IMR-90 (cell line): ENCODE results near the gene BANP. TPM values are rescaled to one million over a fixed set of nuclear protein-coding genes. Genes with fewer than 3 reads are reported as not detected.

Experiments
- ATAC-seq: fragments of 200-7000 bp; cut with Tn5 transposase; 2 replicates; pipeline ENCODE4 v1.9.1; 2020; ENCODE audit warnings: low read depth, mild to moderate bottlenecking, moderate library complexity
- BruUV-seq: library from RNA; stranded (reverse); fragments of 400-500 nt; replicated peaks from 2 replicates; lab custom pipeline; 2021; lab: Mats Ljungman, UMichigan
- CTCF ChIA-PET: fragments of 300-600 bp; formaldehyde crosslinking; extraction: SDS; loops from one replicate; lab custom pipeline; 2021; ENCODE audit warnings: antibody characterized with exemption; lab: Yijun Ruan, JAX
- POLR2A ChIA-PET: fragments of 300-600 bp; sonication (Branson Sonifier 250); formaldehyde crosslinking; loops from one replicate; lab custom pipeline; 2022; ENCODE audit warnings: antibody characterized with exemption; ENCODE audit not compliant: unreplicated experiment; lab: Charles Lee
- DNase-seq: peaks from one replicate; pipeline ENCODE4 v3.0.0; 2013
- H2AFZ ChIP-seq: replicated peaks from 2 replicates; pipeline ENCODE3; 2013; ENCODE audit warnings: low read length, mild to moderate bottlenecking; ENCODE audit not compliant: poor library complexity
- H2AK5ac ChIP-seq: 2 replicates; pipeline ENCODE4 v1.6.1; 2013; ENCODE audit warnings: low read depth, low read length, inconsistent platforms
- H2AK9ac ChIP-seq: replicated peaks from 2 replicates; pipeline ENCODE3; 2013; ENCODE audit warnings: mild to moderate bottlenecking, low read depth, low read length, moderate library complexity; ENCODE audit not compliant: poor library complexity
- H2BK120ac ChIP-seq: 2 replicates; pipeline ENCODE4 v1.6.1; 2013; ENCODE audit warnings: low read depth, low read length, inconsistent platforms
- H2BK15ac ChIP-seq: 3 replicates; pipeline ENCODE4 v1.6.1; 2013; ENCODE audit warnings: low read depth, low read length, inconsistent platforms
- H2BK20ac ChIP-seq: 2 replicates; pipeline ENCODE4 v1.6.1; 2013; ENCODE audit warnings: low read depth, mild to moderate bottlenecking, inconsistent platforms, low read length, moderate library complexity
- H2BK5ac ChIP-seq: 2 replicates; pipeline ENCODE4 v1.6.1; 2013; ENCODE audit warnings: mild to moderate bottlenecking, low read depth, low read length, inconsistent platforms; ENCODE audit not compliant: poor library complexity, severe bottlenecking
- H3K14ac ChIP-seq: replicated peaks from 2 replicates; pipeline ENCODE4 v1.6.1; 2013; ENCODE audit warnings: low read depth, low read length, inconsistent platforms
- H3K18ac ChIP-seq: 2 replicates; pipeline ENCODE4 v1.6.1; 2013; ENCODE audit warnings: low read depth, low read length, control low read depth
- H3K23ac ChIP-seq: 2 replicates; pipeline ENCODE4 v1.6.1; 2013; ENCODE audit warnings: low read depth, low read length, inconsistent platforms
- H3K27ac ChIP-seq: 2 replicates; pipeline ENCODE4 v1.5.1; 2013; ENCODE audit warnings: mild to moderate bottlenecking, control low read depth, low read length; ENCODE audit not compliant: insufficient read depth
- H3K27me3 ChIP-seq: 2 replicates; pipeline ENCODE4 v1.6.1; 2013; ENCODE audit warnings: low read length; ENCODE audit not compliant: control insufficient read depth, insufficient read depth
- H3K36me3 ChIP-seq: 2 replicates; pipeline ENCODE4 v1.6.1; 2013; ENCODE audit warnings: low read length, mixed read lengths; ENCODE audit not compliant: control insufficient read depth, insufficient read depth
- H3K4ac ChIP-seq: 2 replicates; pipeline ENCODE4 v1.6.1; 2013; ENCODE audit warnings: low read depth, low read length, inconsistent platforms
- H3K4me1 ChIP-seq: 2 replicates; pipeline ENCODE4 v1.6.1; 2013; ENCODE audit warnings: low read length, mixed read lengths; ENCODE audit not compliant: control insufficient read depth, insufficient read depth
- H3K4me2 ChIP-seq: 2 replicates; pipeline ENCODE4 v1.6.1; 2013; ENCODE audit warnings: low read depth, mild to moderate bottlenecking, control low read depth, low read length, moderate library complexity
- H3K4me3 ChIP-seq: 2 replicates; pipeline ENCODE4 v1.5.1; 2013; ENCODE audit warnings: low read depth, mild to moderate bottlenecking, control low read depth, low read length, moderate library complexity; ENCODE audit not compliant: insufficient read depth
- H3K56ac ChIP-seq: 2 replicates; pipeline ENCODE4 v1.6.1; 2013; ENCODE audit warnings: low read length, inconsistent platforms; ENCODE audit not compliant: insufficient read depth; ENCODE audit errors: extremely low read depth
- H3K79me1 ChIP-seq, 2 experiments: 2 replicates each; pipeline ENCODE4 v1.6.1; 2013; ENCODE audit warnings: low read length in 2 of 2, inconsistent platforms in 1 of 2, low read depth in 1 of 2
- H3K9ac ChIP-seq: 2 replicates; pipeline ENCODE4 v1.6.1; 2013; ENCODE audit warnings: low read depth, low read length, control low read depth
- H3K9me1 ChIP-seq: 2 replicates; pipeline ENCODE4 v1.6.1; 2013; ENCODE audit warnings: low read length, inconsistent platforms; ENCODE audit not compliant: insufficient read depth
- H3K9me3 ChIP-seq: 2 replicates; pipeline ENCODE4 v1.6.1; 2013; ENCODE audit warnings: low read length; ENCODE audit not compliant: control insufficient read depth, insufficient read depth
- H4K20me1 ChIP-seq: 2 replicates; pipeline ENCODE4 v1.6.1; 2013; ENCODE audit warnings: low read length, inconsistent platforms; ENCODE audit not compliant: insufficient read depth
- H4K5ac ChIP-seq: 2 replicates; pipeline ENCODE4 v1.6.1; 2013; ENCODE audit warnings: mild to moderate bottlenecking, low read depth, low read length, control low read depth
- H4K8ac ChIP-seq, 2 experiments: 2 replicates each; pipeline ENCODE4 v1.6.1; 2013; ENCODE audit warnings: low read depth in 2 of 2, low read length in 2 of 2, control low read depth in 1 of 2, inconsistent platforms in 1 of 2
- H4K91ac ChIP-seq: 2 replicates; pipeline ENCODE4 v1.6.1; 2013; ENCODE audit warnings: low read depth, low read length, inconsistent platforms; ENCODE audit not compliant: insufficient read depth
- CHD1 ChIP-seq: IDR thresholded peaks from 2 replicates; pipeline ENCODE4 v1.6.1; 2012; ENCODE audit warnings: low read depth, low read length, improper control_type of control experiment
- FOS ChIP-seq: fragments of 150-350 bp; IDR thresholded peaks from 2 replicates; pipeline ENCODE4 v1.6.1; 2016; ENCODE audit warnings: low read depth, low read length
- MAFK ChIP-seq: IDR thresholded peaks from 2 replicates; pipeline ENCODE4 v1.6.1; 2012; ENCODE audit warnings: low read depth, low read length, improper control_type of control experiment
- NFE2L2 ChIP-seq: fragments of 150-350 bp; IDR thresholded peaks from 2 replicates; pipeline ENCODE4 v1.6.1; 2016; ENCODE audit warnings: low read depth, mild to moderate bottlenecking, low read length
- POLR2A ChIP-seq: IDR thresholded peaks from 2 replicates; pipeline ENCODE4 v1.6.1; 2012; ENCODE audit warnings: mild to moderate bottlenecking, low read depth, low read length
- RAD21 ChIP-seq: IDR thresholded peaks from 2 replicates; pipeline ENCODE4 v1.6.1; 2012; ENCODE audit warnings: low read length, improper control_type of control experiment
- SMC3 ChIP-seq: fragments of 150-350 bp; IDR thresholded peaks from 2 replicates; pipeline ENCODE4 v1.6.1; 2016; ENCODE audit warnings: low read depth, mild to moderate bottlenecking, antibody characterized with exemption, low read length, moderate library complexity
- WGBS, 2 experiments: methylation state at CpG; one replicate each; pipeline versions ENCODE4 v1.1.5 to v1.1.7; 2013; ENCODE audit warnings: missing lambda C conversion rate in 2 of 2; ENCODE audit not compliant: insufficient read length in 1 of 2; ENCODE audit errors: extremely low coverage in 2 of 2; 5-methylcytosine and 5-hydroxymethylcytosine counted together
- dilution Hi-C: fragments of 300-500 bp; cut with HindIII; formaldehyde crosslinking; loops from one replicate; pipeline ENCODE4 v1.14.3; 2018; ENCODE audit warnings: low sequenced_read_pairs; ENCODE audit not compliant: unreplicated experiment
- in situ Hi-C: fragments of 300-500 bp; cut with MboI; formaldehyde crosslinking; loops from 3 replicates; pipeline ENCODE4 v1.14.3; 2019; ENCODE audit warnings: low sequenced_read_pairs, inconsistent platforms, mixed read lengths
- intact Hi-C: fragments of 100-400 bp; cut with micrococcal nuclease; formaldehyde crosslinking; loops from 2 replicates; pipeline ENCODE4 v1.10.0; 2022
- polyA plus RNA-seq, 3 experiments: library from polyadenylated mRNA; depleted of rRNA; stranded (reverse); fragments of >200 nt; gene quantifications; 2 replicates each; pipeline ENCODE4 v1.2.3, GENCODE V29; 2012; ENCODE audit warnings: low replicate concordance in 1 of 3
- total RNA-seq: library from RNA; depleted of rRNA; stranded (reverse); fragments of >200 nt; gene quantifications from 2 replicates; pipeline ENCODE4 v1.2.3, GENCODE V29; 2012
- TF ChIP-seq, protein P1 (sequence below): fragments of 150-350 bp; IDR thresholded peaks from 2 replicates; pipeline ENCODE4 v1.6.1; 2016; ENCODE audit warnings: low read depth, mild to moderate bottlenecking, low read length, moderate library complexity, borderline replicate concordance
- TF ChIP-seq, protein P2 (sequence below): conservative IDR thresholded peaks from 2 replicates; pipeline ENCODE4 v1.5.1; 2012; ENCODE audit warnings: mild to moderate bottlenecking, low read depth, low read length, improper control_type of control experiment

BANP gene
- total and polyA plus RNA-seq, 2 of the 4 experiments (the other 2 are of a cell fraction): 17.4 to 17.9 TPM

DNA sequence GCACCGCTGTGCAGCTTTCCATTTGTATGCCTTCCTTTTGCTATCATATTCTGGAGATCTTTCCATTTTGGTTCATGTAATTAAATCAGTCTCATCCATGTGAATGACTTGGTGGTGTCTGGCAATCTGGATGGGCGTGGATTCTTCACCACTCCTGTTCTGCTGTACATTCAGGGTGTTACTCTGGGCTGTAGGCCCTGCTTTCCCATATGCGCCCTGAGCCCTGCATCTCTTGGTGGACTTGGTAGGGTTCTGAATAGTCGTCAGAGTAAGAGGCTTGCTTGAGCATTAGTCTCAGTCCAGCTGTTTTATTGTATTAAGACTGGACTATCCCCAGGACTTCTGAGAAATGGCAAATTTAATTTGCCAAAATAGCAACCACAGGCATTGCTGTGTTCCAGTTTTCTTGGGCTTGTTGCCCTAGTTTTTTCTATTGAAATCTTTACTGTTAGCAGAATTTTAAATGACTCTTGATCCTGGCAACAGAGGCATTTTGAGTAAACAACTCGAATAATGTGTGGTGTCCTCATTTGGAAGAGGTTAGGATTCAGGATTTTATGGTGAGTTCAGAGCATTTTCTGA lies 14.9 kb downstream of the BANP start:
- peak; percentile 7 for ATAC-seq
- peaks cover 31% of the 10 kb centered on the region for H3K4me1 ChIP-seq

More for the DNA sequence above, 14.9 kb downstream of the BANP start:
- no peak overlapping the region for H3K56ac ChIP-seq
- no peak overlapping the region for H3K4me3 ChIP-seq
- no peak overlapping the region for H2AFZ ChIP-seq
- peak overlapping the region; percentile 16 for H3K4ac ChIP-seq
- H2AK5ac ChIP-seq: peak overlapping the region; percentile 40
- H2BK15ac ChIP-seq: peak overlapping the region; percentile 22; the same call in 1 of the 3 replicates
- H2BK120ac ChIP-seq: 0 out of 2 replicates have a peak overlapping the region, but pooled peaks have one; percentile 19
- no peak overlapping the region for H3K9ac ChIP-seq
- peaks cover 19 to 85% of the 10 kb centered on the region in 2 experiments for H3K79me1 ChIP-seq
- no peak for TF ChIP-seq POLR2A
- no peak for TF ChIP-seq SMC3
- TF ChIP-seq, protein P1, sequence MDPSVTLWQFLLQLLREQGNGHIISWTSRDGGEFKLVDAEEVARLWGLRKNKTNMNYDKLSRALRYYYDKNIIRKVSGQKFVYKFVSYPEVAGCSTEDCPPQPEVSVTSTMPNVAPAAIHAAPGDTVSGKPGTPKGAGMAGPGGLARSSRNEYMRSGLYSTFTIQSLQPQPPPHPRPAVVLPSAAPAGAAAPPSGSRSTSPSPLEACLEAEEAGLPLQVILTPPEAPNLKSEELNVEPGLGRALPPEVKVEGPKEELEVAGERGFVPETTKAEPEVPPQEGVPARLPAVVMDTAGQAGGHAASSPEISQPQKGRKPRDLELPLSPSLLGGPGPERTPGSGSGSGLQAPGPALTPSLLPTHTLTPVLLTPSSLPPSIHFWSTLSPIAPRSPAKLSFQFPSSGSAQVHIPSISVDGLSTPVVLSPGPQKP: no peak
- TF ChIP-seq RAD21: no peak
- TF ChIP-seq NFE2L2: no peak
- no peak for TF ChIP-seq CHD1
- no peak for TF ChIP-seq MAFK
- TF ChIP-seq, protein P2, sequence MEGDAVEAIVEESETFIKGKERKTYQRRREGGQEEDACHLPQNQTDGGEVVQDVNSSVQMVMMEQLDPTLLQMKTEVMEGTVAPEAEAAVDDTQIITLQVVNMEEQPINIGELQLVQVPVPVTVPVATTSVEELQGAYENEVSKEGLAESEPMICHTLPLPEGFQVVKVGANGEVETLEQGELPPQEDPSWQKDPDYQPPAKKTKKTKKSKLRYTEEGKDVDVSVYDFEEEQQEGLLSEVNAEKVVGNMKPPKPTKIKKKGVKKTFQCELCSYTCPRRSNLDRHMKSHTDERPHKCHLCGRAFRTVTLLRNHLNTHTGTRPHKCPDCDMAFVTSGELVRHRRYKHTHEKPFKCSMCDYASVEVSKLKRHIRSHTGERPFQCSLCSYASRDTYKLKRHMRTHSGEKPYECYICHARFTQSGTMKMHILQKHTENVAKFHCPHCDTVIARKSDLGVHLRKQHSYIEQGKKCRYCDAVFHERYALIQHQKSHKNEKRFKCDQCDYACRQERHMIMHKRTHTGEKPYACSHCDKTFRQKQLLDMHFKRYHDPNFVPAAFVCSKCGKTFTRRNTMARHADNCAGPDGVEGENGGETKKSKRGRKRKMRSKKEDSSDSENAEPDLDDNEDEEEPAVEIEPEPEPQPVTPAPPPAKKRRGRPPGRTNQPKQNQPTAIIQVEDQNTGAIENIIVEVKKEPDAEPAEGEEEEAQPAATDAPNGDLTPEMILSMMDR: no peak
- TF ChIP-seq FOS: no peak
- H3K4me2 ChIP-seq: peak overlapping the region; percentile 30
- peak overlapping the region; percentile 14 for H3K23ac ChIP-seq
- no peak overlapping the region for H2AK9ac ChIP-seq
- H4K20me1 ChIP-seq: peaks cover 16% of the 10 kb centered on the region; the same call in 1 of the 2 replicates
- peaks cover 17% of the 10 kb centered on the region for H3K9me1 ChIP-seq
- CTCF ChIA-PET: no interaction called here
- H3K36me3 ChIP-seq: no peaks in the 10 kb centered on the region
- dilution Hi-C loops: no loop called here
- WGBS, 2 experiments: no CpG with 5 or more reads among the region's 5 CpGs
- no peak overlapping the region for H2BK20ac ChIP-seq
- H4K91ac ChIP-seq: no peak overlapping the region
- H3K27ac ChIP-seq: peak overlapping the region; percentile 78; the same call in 1 of the 2 replicates
- intact Hi-C loops: no loop called here
- H4K8ac ChIP-seq: peak overlapping the region; percentile 14 to 56; a peak in 3 of 4 replicates
- in situ Hi-C loops: no loop called here
- H4K5ac ChIP-seq: peak overlapping the region; percentile 84
- peak overlapping the region; percentile 88 for H3K18ac ChIP-seq
- H2BK5ac ChIP-seq: peak overlapping the region; percentile 49
- no peaks in the 10 kb centered on the region for H3K27me3 ChIP-seq
- H3K14ac ChIP-seq: peak overlapping the region; percentile 35; the same call in 1 of the 2 replicates
- H3K9me3 ChIP-seq: peaks cover 2% of the 10 kb centered on the region; the same call in 1 of the 2 replicates
- POLR2A ChIA-PET: interaction anchor here (0.6 kb wide), 1 partner anchor 24 kb away, joined by 3 read pairs; no protein-coding TSS in a partner anchor
- peak; percentile 49 for DNase-seq
- BruUV-seq: no TSS peak
